ENCODE results near the gene ADAMTS2. TPM values are rescaled to one million over a fixed set of nuclear protein-coding genes. Genes with fewer than 3 reads are reported as not detected.

The ADAMTS2 gene
- polyA plus RNA-seq, 1 experiment = 129 TPM

- Histone ChIP-seq H3K4me3 (ENCODE audit: low read depth, low read length) (no peak overlapping the region), H3K36me3 (ENCODE audit: control insufficient read depth, insufficient read depth, low read length) (peaks cover 39% of the 10 kb centered on the region), H3K27me3 (ENCODE audit: control insufficient read depth, insufficient read depth, low read length) (no peaks in the 10 kb centered on the region)
- no peak for TF ChIP-seq CTCF (IDR thresholded peaks at IDR 0.05; ENCODE audit: insufficient read depth, low read depth, low read length)
- ChIA-PET POLR2A (no interaction called here), CTCF (interaction anchor here (0.8 kb wide), 1 partner anchor 209 kb away, joined by 3 read pairs; no protein-coding TSS in a partner anchor)
- DNase-seq (ENCODE audit: low read depth) = no peak
These were observed 209.6 kb downstream of the ADAMTS2 start for GRCh38 chr5:179135441-179136215.

- no peak for DNase-seq (ENCODE audit: low read depth)
- POLR2A ChIA-PET = no interaction called here
- TF ChIP-seq CTCF (IDR thresholded peaks at IDR 0.05; ENCODE audit: insufficient read depth, low read depth, low read length) = no peak
- no peak overlapping the region for H3K4me3 ChIP-seq (ENCODE audit: low read depth, low read length)
- CTCF ChIA-PET = interaction anchor here (0.8 kb wide), 1 partner anchor 210 kb away, joined by 3 read pairs; no protein-coding TSS in a partner anchor
- H3K36me3 ChIP-seq (ENCODE audit: control insufficient read depth, insufficient read depth, low read length) = peaks cover 41% of the 10 kb centered on the region
- no peaks in the 10 kb centered on the region for H3K27me3 ChIP-seq (ENCODE audit: control insufficient read depth, insufficient read depth, low read length)
These were observed 210.3 kb downstream of the ADAMTS2 start for GRCh38 chr5:179135006-179135405.

GRCh38 chr5:179134511-179134910 lies 210.8 kb downstream of the ADAMTS2 start:
- DNase-seq (ENCODE audit: low read depth) = no peak
- H3K4me3 ChIP-seq (ENCODE audit: low read depth, low read length) = no peak overlapping the region
- H3K36me3 ChIP-seq (ENCODE audit: control insufficient read depth, insufficient read depth, low read length) = peaks cover 40% of the 10 kb centered on the region
- no peaks in the 10 kb centered on the region for H3K27me3 ChIP-seq (ENCODE audit: control insufficient read depth, insufficient read depth, low read length)
- ChIA-PET POLR2A (no interaction called here), CTCF (interaction anchor here (0.8 kb wide), 1 partner anchor 210 kb away, joined by 3 read pairs; no protein-coding TSS in a partner anchor)
- TF ChIP-seq CTCF (IDR thresholded peaks at IDR 0.05; ENCODE audit: insufficient read depth, low read depth, low read length) = no peak

GRCh38 chr5:179132586-179133355 lies 212.5 kb downstream of the ADAMTS2 start:
- POLR2A ChIA-PET = no interaction called here
- CTCF ChIA-PET = no interaction called here
- Histone ChIP-seq H3K36me3 (ENCODE audit: control insufficient read depth, insufficient read depth, low read length) (peaks cover 40% of the 10 kb centered on the region), H3K4me3 (ENCODE audit: low read depth, low read length) (no peak overlapping the region), H3K27me3 (ENCODE audit: control insufficient read depth, insufficient read depth, low read length) (no peaks in the 10 kb centered on the region)
- TF ChIP-seq CTCF (IDR thresholded peaks at IDR 0.05; ENCODE audit: insufficient read depth, low read depth, low read length) = no peak
- no peak for DNase-seq (ENCODE audit: low read depth)

GRCh38 chr5:179131886-179132585 lies 213.2 kb downstream of the ADAMTS2 start:
- no peak for DNase-seq (ENCODE audit: low read depth)
- POLR2A ChIA-PET = no interaction called here
- TF ChIP-seq CTCF (IDR thresholded peaks at IDR 0.05; ENCODE audit: insufficient read depth, low read depth, low read length) = no peak

More at GRCh38 chr5:179131886-179132585, 213.2 kb downstream of the ADAMTS2 start:
- CTCF ChIA-PET = no interaction called here
- Histone ChIP-seq H3K27me3 (ENCODE audit: control insufficient read depth, insufficient read depth, low read length) (no peaks in the 10 kb centered on the region), H3K4me3 (ENCODE audit: low read depth, low read length) (no peak overlapping the region), H3K36me3 (ENCODE audit: control insufficient read depth, insufficient read depth, low read length) (peaks cover 44% of the 10 kb centered on the region)
